Liver (tissue), 9 donors: ENCODE data around the gene EMCN. TPM values are rescaled to one million over a fixed set of nuclear protein-coding genes. Genes with fewer than 3 reads are reported as not detected.

Experiments
- DNase-seq: peaks from one replicate; pipeline ENCODE4 v3.0.0-alpha.2; 2017; ENCODE audit warnings: low spot score
- H3K27ac ChIP-seq, 2 donors: one replicate each; pipeline ENCODE4 v1.7.0; 2013; ENCODE audit warnings: inconsistent platforms in 2 of 2, low read length in 2 of 2, control low read depth in 1 of 2, low read depth in 1 of 2, mild to moderate bottlenecking in 1 of 2
- H3K27me3 ChIP-seq, 4 donors: one replicate each; pipeline versions ENCODE4 v1.6.1 to v1.7.0; 2013; ENCODE audit warnings: low read length in 3 of 4, inconsistent platforms in 1 of 4, mild to moderate bottlenecking in 1 of 4, moderate library complexity in 1 of 4; ENCODE audit not compliant: control insufficient read depth in 4 of 4, insufficient read depth in 4 of 4
- H3K36me3 ChIP-seq, 4 donors: one replicate each; pipeline versions ENCODE4 v1.6.1 to v1.7.0; 2013; ENCODE audit warnings: low read length in 3 of 4, mild to moderate bottlenecking in 3 of 4, low read depth in 1 of 4, moderate library complexity in 1 of 4; ENCODE audit not compliant: control insufficient read depth in 4 of 4, insufficient read depth in 3 of 4
- H3K4me1 ChIP-seq, 4 donors: one replicate each; pipeline versions ENCODE4 v1.6.1 to v1.7.0; 2013; ENCODE audit warnings: low read length in 3 of 4, mild to moderate bottlenecking in 3 of 4, moderate library complexity in 1 of 4; ENCODE audit not compliant: control insufficient read depth in 4 of 4, insufficient read depth in 4 of 4
- H3K4me3 ChIP-seq, 3 donors: one replicate each; pipeline versions ENCODE4 v1.6.1 to v1.7.0; 2013; ENCODE audit warnings: low read length in 3 of 3, control low read depth in 1 of 3, low read depth in 1 of 3, mild to moderate bottlenecking in 1 of 3
- H3K9ac ChIP-seq, 2 donors: one replicate each; pipeline ENCODE4 v1.7.0; 2013; ENCODE audit warnings: low read length in 2 of 2, mild to moderate bottlenecking in 2 of 2, moderate library complexity in 2 of 2, control low read depth in 1 of 2, low read depth in 1 of 2
- H3K9me3 ChIP-seq, 4 donors: one replicate each; pipeline versions ENCODE4 v1.6.1 to v1.7.0; 2013; ENCODE audit warnings: low read length in 3 of 4; ENCODE audit not compliant: control insufficient read depth in 4 of 4
- EGR1 ChIP-seq, 2 donors: IDR thresholded peaks; 2 replicates each; pipeline ENCODE4 v1.6.1; 2016 to 2018; ENCODE audit warnings: antibody characterized with exemption in 2 of 2, low read depth in 2 of 2
- GABPA ChIP-seq, 2 donors: IDR thresholded peaks in 1 of 2; conservative IDR thresholded peaks in 1 of 2; 2 replicates each; pipeline ENCODE4 v1.6.1; 2016; ENCODE audit warnings: antibody characterized with exemption in 2 of 2, mild to moderate bottlenecking in 1 of 2, moderate library complexity in 1 of 2
- HNF4A ChIP-seq, 2 donors: conservative IDR thresholded peaks; 2 replicates each; pipeline ENCODE4 v1.6.1; 2016; ENCODE audit warnings: antibody characterized with exemption in 2 of 2, mild to moderate bottlenecking in 2 of 2
- HNF4G ChIP-seq: IDR thresholded peaks from 2 replicates; pipeline ENCODE4 v1.6.1; 2016; ENCODE audit warnings: antibody characterized with exemption
- NR2F2 ChIP-seq: IDR thresholded peaks from 2 replicates; pipeline ENCODE4 v1.6.1; 2016; ENCODE audit warnings: antibody characterized with exemption
- REST ChIP-seq: IDR thresholded peaks from 2 replicates; pipeline ENCODE4 v1.6.1; 2016; ENCODE audit warnings: antibody characterized with exemption, mild to moderate bottlenecking
- SP1 ChIP-seq: IDR thresholded peaks from 2 replicates; pipeline ENCODE4 v1.6.1; 2018; ENCODE audit warnings: antibody characterized with exemption, mild to moderate bottlenecking
- YY1 ChIP-seq: IDR thresholded peaks from 2 replicates; pipeline ENCODE4 v1.6.1; 2016; ENCODE audit warnings: antibody characterized with exemption, mild to moderate bottlenecking
- whole genome bisulfite sequencing: extraction: QIAGEN DNeasy Blood & Tissue Kit; methylation state at CpG from one replicate; pipeline ENCODE4 v1.1.7; 2013; 5-methylcytosine and 5-hydroxymethylcytosine counted together
- polyA plus RNA-seq, 2 donors: library from polyadenylated mRNA; stranded (reverse) in 1 of 2; unstranded in 1 of 2; fragments of 200-250 nt in 1 of 2; fragments of >200 nt in 1 of 2; fragmentation: Nextera tagmentation in 1 of 2; extraction: Ambion mirVana in 1 of 2; gene quantifications; one replicate each; pipeline versions ENCODE4 v1.2.1 to v1.2.3, GENCODE V29; 2013 to 2015
- total RNA-seq, 2 donors: library from RNA; depleted of rRNA; stranded (reverse); fragments of >200 nt; gene quantifications; one replicate each; pipeline ENCODE4 v1.2.3, GENCODE V29; 2014
- TF ChIP-seq, protein P1 (sequence below): IDR thresholded peaks from 2 replicates; pipeline ENCODE4 v1.6.1; 2016; ENCODE audit warnings: antibody characterized with exemption
- donor health status: healthy.
- donor health status: healthy.
- donor health status: healthy.
- donor health status: healthy.
- donor health status: healthy.

Gene EMCN
- total and polyA plus RNA-seq, 4 donors: 1.8 to 4.4 (median 2.5) TPM

GRCh38 chr4:100493756-100494155 is 24.1 kb downstream of the EMCN start:
- Histone ChIP-seq H3K9ac (no peak overlapping the region), H3K4me3 (no peak overlapping the region)

GRCh38 chr4:100492129-100492528 is 25.7 kb downstream of the EMCN start:
- Histone ChIP-seq H3K27ac (no peak overlapping the region), H3K36me3 (no peaks in the 10 kb centered on the region), H3K4me3 (no peak overlapping the region), H3K9ac (no peak overlapping the region), H3K27me3 (peaks cover 0 to 3% (median 0%) of the 10 kb centered on the region in 4 donors), H3K4me1 (no peaks in the 10 kb centered on the region), H3K9me3 (peaks cover 0 to 3% (median 2%) of the 10 kb centered on the region in 4 donors)
- DNase-seq: no peak
- TF ChIP-seq YY1 (no peak), REST (no peak), EGR1 (IDR thresholded peaks at IDR 0.05; ENCODE audit: low read depth in 2 of 2) (no peak), NR2F2 (no peak)
- TF ChIP-seq, protein P1, sequence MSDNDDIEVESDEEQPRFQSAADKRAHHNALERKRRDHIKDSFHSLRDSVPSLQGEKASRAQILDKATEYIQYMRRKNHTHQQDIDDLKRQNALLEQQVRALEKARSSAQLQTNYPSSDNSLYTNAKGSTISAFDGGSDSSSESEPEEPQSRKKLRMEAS: no peak

More at GRCh38 chr4:100493756-100494155, 24.1 kb downstream of the EMCN start:
- Histone ChIP-seq H3K9me3 (peaks cover 0 to 3% (median 2%) of the 10 kb centered on the region in 4 donors), H3K27ac (no peak overlapping the region), H3K36me3 (no peaks in the 10 kb centered on the region), H3K4me1 (no peaks in the 10 kb centered on the region), H3K27me3 (peaks cover 0 to 3% (median 0%) of the 10 kb centered on the region in 4 donors)
- DNase-seq: no peak
- no peak for TF ChIP-seq GABPA (IDR thresholded peaks at IDR 0.05 in 1 of 2, conservative IDR thresholded peaks at IDR 0.05 in 1 of 2)

GRCh38 chr4:100489305-100489704 is 28.5 kb downstream of the EMCN start:
- H3K4me3 ChIP-seq: no peak overlapping the region

GRCh38 chr4:100486496-100486895 is 31.3 kb downstream of the EMCN start:
- H3K36me3 ChIP-seq: no peaks in the 10 kb centered on the region
- no peak overlapping the region for H3K9ac ChIP-seq
- H3K4me1 ChIP-seq: no peaks in the 10 kb centered on the region
- no peak for DNase-seq
- H3K9me3 ChIP-seq: peaks cover 0 to 3% (median 0%) of the 10 kb centered on the region in 4 donors
- H3K4me3 ChIP-seq: no peak overlapping the region
- no peak overlapping the region for H3K27ac ChIP-seq
- peaks cover 0 to 3% (median 0%) of the 10 kb centered on the region in 4 donors for H3K27me3 ChIP-seq
- WGBS: 81% methylated on average over 3 of the region's 3 CpGs
- TF ChIP-seq YY1: no peak
- no peak for TF ChIP-seq SP1
- no peak for TF ChIP-seq HNF4G
- no peak for TF ChIP-seq REST

More at GRCh38 chr4:100489305-100489704, 28.5 kb downstream of the EMCN start:
- Histone ChIP-seq H3K9ac (no peak overlapping the region), H3K9me3 (peaks cover 0 to 3% (median 2%) of the 10 kb centered on the region in 4 donors), H3K27ac (no peak overlapping the region), H3K4me1 (no peaks in the 10 kb centered on the region), H3K27me3 (peaks cover 0 to 3% (median 0%) of the 10 kb centered on the region in 4 donors), H3K36me3 (no peaks in the 10 kb centered on the region)
- DNase-seq: no peak
- no peak for TF ChIP-seq HNF4A (conservative IDR thresholded peaks at IDR 0.05)
- TF ChIP-seq HNF4G: no peak
